Peyer's patch (tissue), 4 donors: ENCODE data around the gene OR4D1. TPM values are rescaled to one million over a fixed set of nuclear protein-coding genes. Genes with fewer than 3 reads are reported as not detected.

Experiments
- DNase-seq, 3 donors: peaks; one replicate each; pipeline ENCODE4 v3.0.0-alpha.2; 2017 to 2019
- H3K27ac ChIP-seq, 4 donors: fragments of 200-600 bp; sonication (generic); one replicate each; pipeline ENCODE4 v1.5.1; 2016 to 2019
- H3K27me3 ChIP-seq, 2 donors: fragments of 200-600 bp; sonication (generic); one replicate each; pipeline ENCODE4 v1.5.1; 2019
- H3K36me3 ChIP-seq, 3 donors: fragments of 200-600 bp; sonication (generic); one replicate each; pipeline ENCODE4 v1.5.1; 2016 to 2019
- H3K4me1 ChIP-seq, 4 donors: fragments of 200-600 bp; sonication (generic); one replicate each; pipeline ENCODE4 v1.5.1; 2016 to 2019
- H3K4me3 ChIP-seq, 4 donors: fragments of 200-600 bp; sonication (generic); 1 replicate in 3 of 4; 2 replicates in 1 of 4; pipeline ENCODE4 v1.5.1; 2016 to 2019; ENCODE audit warnings: mild to moderate bottlenecking in 1 of 4
- H3K9me3 ChIP-seq, 4 donors: fragments of 200-600 bp; sonication (generic); one replicate each; pipeline ENCODE4 v1.5.1; 2016 to 2019; ENCODE audit warnings: mild to moderate bottlenecking in 1 of 4
- POLR2A ChIP-seq, 2 donors: fragments of 450-650 bp; IDR thresholded peaks; one replicate each; pipeline ENCODE4 v1.5.1; 2017; ENCODE audit warnings: antibody characterized with exemption in 2 of 2, mild to moderate bottlenecking in 2 of 2, moderate library complexity in 2 of 2
- total RNA-seq, 4 donors: library from RNA; depleted of rRNA; stranded (reverse); fragments of >200 nt; gene quantifications; one replicate each; pipeline ENCODE4 v1.1.0, GENCODE V29; 2016
- TF ChIP-seq, protein P1 (sequence below), 6 experiments: fragments of 450-650 bp in 4 of 6; fragments of 200-600 bp in 2 of 6; sonication (generic) in 1 of 6; IDR thresholded peaks; one replicate each; pipeline ENCODE4 v1.5.1; 2017 to 2019; ENCODE audit warnings: antibody characterized with exemption in 6 of 6, mild to moderate bottlenecking in 3 of 6, moderate library complexity in 1 of 6

OR4D1 gene
- total RNA-seq, 4 donors from 2014 or later = not detected

DNA sequence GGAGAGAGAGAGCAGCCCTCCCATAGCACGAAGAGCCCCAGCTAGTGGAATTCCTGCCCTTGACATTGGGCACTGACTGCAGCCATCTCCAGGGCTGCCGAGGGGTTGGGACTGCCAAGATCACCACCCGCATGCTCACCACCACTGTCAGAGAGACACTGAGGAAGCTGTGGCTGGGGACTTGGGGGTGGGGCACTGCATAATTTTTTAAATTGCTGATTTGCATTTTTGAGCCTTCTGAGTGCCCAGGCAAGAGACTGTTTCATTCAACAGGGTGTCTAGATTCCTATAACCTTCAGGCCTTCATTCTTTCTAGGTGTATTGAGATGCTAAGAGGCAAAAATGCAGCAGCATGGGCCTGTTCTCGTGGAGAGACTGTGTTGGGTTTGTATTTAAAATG lies 35.3 kb downstream of the OR4D1 start:
- TF ChIP-seq POLR2A (IDR thresholded peaks at IDR 0.05) = no peak
- TF ChIP-seq, protein P1, sequence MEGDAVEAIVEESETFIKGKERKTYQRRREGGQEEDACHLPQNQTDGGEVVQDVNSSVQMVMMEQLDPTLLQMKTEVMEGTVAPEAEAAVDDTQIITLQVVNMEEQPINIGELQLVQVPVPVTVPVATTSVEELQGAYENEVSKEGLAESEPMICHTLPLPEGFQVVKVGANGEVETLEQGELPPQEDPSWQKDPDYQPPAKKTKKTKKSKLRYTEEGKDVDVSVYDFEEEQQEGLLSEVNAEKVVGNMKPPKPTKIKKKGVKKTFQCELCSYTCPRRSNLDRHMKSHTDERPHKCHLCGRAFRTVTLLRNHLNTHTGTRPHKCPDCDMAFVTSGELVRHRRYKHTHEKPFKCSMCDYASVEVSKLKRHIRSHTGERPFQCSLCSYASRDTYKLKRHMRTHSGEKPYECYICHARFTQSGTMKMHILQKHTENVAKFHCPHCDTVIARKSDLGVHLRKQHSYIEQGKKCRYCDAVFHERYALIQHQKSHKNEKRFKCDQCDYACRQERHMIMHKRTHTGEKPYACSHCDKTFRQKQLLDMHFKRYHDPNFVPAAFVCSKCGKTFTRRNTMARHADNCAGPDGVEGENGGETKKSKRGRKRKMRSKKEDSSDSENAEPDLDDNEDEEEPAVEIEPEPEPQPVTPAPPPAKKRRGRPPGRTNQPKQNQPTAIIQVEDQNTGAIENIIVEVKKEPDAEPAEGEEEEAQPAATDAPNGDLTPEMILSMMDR (IDR thresholded peaks at IDR 0.05) = no peak

DNA sequence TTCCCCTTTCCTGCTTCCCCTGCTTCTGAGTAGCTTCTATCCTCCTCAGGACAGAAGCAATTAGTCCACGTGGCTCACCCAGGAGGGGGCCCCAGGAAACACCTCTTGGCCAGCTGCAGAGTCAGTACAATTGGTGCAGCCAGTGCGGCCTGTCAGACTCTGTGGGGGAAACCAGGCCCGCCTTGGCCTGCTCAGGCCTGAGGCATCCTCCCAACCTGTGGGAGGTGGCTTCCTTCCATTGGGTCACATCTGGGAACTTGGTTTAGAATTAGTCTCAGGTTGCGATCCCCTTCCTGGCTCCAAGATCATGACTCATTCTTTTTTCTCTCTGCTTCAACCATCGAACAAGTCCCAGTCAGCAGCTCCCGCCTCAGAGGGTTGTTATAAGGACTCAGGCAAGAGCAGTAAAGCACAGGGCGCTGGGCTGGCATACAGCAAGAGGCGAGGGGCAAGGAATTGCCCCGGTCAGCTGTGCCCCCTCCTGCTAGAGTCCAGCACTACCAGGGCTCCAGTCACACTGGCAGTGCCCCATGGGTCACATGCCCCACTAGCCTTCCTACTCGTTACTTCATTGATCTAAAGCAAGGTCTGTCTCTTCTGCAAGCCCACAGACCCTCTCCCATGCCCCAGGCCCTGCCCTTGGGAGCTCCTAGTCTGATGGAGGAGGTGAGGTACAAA lies 36.3 kb downstream of the OR4D1 start:
- DNase-seq = no peak
- no peak overlapping the region for H3K27ac ChIP-seq
- no peaks in the 10 kb centered on the region for H3K36me3 ChIP-seq
- H3K4me1 ChIP-seq = no peaks in the 10 kb centered on the region
- no peaks in the 10 kb centered on the region for H3K9me3 ChIP-seq
- no peak overlapping the region for H3K4me3 ChIP-seq
- no peak for TF ChIP-seq POLR2A (IDR thresholded peaks at IDR 0.05)
- TF ChIP-seq, protein P1 (IDR thresholded peaks at IDR 0.05) = no peak
- H3K27me3 ChIP-seq = no peaks in the 10 kb centered on the region

More for the DNA sequence above, 35.3 kb downstream of the OR4D1 start:
- no peak overlapping the region for H3K4me3 ChIP-seq
- DNase-seq = no peak
- no peaks in the 10 kb centered on the region for H3K4me1 ChIP-seq
- H3K27me3 ChIP-seq = no peaks in the 10 kb centered on the region
- H3K27ac ChIP-seq = no peak overlapping the region
- H3K36me3 ChIP-seq = no peaks in the 10 kb centered on the region
- H3K9me3 ChIP-seq = no peaks in the 10 kb centered on the region

DNA sequence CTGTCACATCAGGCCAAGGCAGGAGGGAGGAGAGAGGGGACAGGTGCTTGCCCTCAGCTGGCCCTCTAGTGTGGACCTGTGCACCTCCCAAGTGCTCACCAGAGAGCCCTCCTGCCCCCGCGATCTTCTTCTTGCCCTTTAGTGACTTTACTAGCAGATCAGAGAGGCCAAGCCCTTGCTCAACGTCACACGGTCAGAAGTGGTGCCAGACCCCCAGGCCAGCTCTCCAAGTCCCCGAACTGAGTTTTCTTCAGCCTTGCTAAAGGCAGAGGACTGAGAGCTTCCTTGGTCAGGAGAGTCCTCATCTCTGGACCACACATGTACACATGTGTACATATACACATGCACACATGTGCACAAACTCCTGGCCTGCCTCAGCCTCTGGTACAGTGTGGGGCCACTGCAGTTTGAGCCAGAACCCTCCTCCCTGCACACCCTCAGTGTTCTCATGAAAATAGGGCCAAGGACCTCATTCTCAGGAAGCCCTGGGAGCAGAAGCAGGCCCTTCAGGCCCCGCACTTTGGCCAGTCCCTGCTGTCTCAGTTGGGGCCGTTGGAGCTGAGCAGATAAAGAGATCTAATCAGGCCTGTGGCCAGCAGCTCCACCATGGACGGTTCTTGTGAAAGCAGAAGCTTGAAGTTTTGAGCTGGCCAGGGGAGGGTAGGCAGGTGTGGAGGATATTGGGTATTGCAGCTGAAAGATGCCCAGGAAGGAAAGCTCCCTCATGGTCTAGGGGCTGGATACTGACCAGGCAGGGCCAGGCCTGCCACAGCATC lies 37.0 kb downstream of the OR4D1 start:
- Histone ChIP-seq H3K9me3 (no peaks in the 10 kb centered on the region), H3K4me3 (no peak overlapping the region), H3K4me1 (no peaks in the 10 kb centered on the region), H3K27me3 (no peaks in the 10 kb centered on the region), H3K27ac (no peak overlapping the region), H3K36me3 (no peaks in the 10 kb centered on the region)
- TF ChIP-seq POLR2A (IDR thresholded peaks at IDR 0.05) = no peak
- TF ChIP-seq, protein P1 (IDR thresholded peaks at IDR 0.05) = no peak
- no peak for DNase-seq

DNA sequence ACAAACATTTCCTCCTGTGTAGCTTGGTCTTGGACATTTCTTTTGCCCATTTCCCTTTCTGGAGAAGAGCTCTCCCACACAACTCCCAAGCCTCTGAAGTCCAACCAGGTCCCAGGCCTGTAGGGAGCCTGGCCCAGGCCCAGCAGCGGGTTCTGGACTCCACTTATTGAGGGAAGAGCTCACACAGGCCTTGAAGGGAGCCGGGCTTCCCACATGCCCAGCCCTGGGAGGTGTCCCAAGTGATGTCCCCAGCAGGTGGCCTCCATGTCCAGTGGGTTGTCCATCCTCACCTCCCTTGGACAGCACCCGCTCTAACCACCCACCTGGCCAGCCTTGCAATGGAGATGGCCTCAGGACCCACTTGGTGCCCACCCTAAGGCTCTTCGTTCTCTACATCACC lies 38.4 kb downstream of the OR4D1 start:
- Histone ChIP-seq H3K27me3 (no peaks in the 10 kb centered on the region), H3K27ac (no peak overlapping the region), H3K36me3 (no peaks in the 10 kb centered on the region), H3K9me3 (no peaks in the 10 kb centered on the region), H3K4me3 (no peak overlapping the region), H3K4me1 (no peaks in the 10 kb centered on the region)
- no peak for DNase-seq
- no peak for TF ChIP-seq POLR2A (IDR thresholded peaks at IDR 0.05)
- TF ChIP-seq, protein P1 (IDR thresholded peaks at IDR 0.05) = no peak

DNA sequence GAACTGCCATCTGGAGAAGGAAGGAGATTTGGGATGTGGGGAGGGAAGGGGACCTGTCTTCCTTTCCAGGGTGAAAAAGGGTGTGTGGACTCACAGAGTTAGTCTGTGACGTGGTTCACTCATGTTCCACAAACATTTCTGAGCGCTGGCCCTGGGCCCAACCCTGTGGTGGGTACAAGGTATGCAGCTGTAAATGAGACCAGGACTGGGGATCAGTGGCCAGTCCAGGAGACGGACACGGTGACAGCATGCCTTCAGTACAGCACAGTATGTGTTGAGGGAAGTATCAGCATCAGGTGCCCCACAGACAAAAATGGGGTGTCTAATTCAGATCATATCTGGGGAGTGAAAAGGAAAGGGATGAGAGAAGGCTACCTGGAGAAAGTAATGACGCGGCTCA lies 38.9 kb downstream of the OR4D1 start:
- no peaks in the 10 kb centered on the region for H3K27me3 ChIP-seq
- TF ChIP-seq, protein P1 (IDR thresholded peaks at IDR 0.05) = no peak
- no peak for TF ChIP-seq POLR2A (IDR thresholded peaks at IDR 0.05)
- H3K27ac ChIP-seq = no peak overlapping the region
- H3K9me3 ChIP-seq = no peaks in the 10 kb centered on the region
- H3K4me1 ChIP-seq = no peaks in the 10 kb centered on the region
- no peak overlapping the region for H3K4me3 ChIP-seq
- no peak for DNase-seq
- H3K36me3 ChIP-seq = no peaks in the 10 kb centered on the region
